BLaER1 treated with 17β-estradiol and CSF1 and Interleukin-3, amounts not matched to agents 10 nM and 100 nM (cell line): ENCODE measurements around the gene TMEFF2.
"Not testable (repeated sequence)": the region's sequence is repeated elsewhere in the genome, so short reads cannot be mapped to it uniquely, and the experiment has no call there.

Source experiments
- H3K27ac ChIP-seq, 11 experiments: shearing (Covaris generic); formaldehyde crosslinking; 2 replicates each; pipeline ENCODE4 v1.8.1; 2022
- H3K27me3 ChIP-seq, 11 experiments: shearing (Covaris generic); formaldehyde crosslinking; 2 replicates each; pipeline ENCODE4 v1.8.1; 2022
- H3K36me3 ChIP-seq, 11 experiments: shearing (Covaris generic); formaldehyde crosslinking; 2 replicates each; pipeline ENCODE4 v1.8.1; 2022
- H3K4me1 ChIP-seq, 10 experiments: shearing (Covaris generic); formaldehyde crosslinking; 2 replicates each; pipeline ENCODE4 v1.8.1; 2022
- H3K4me2 ChIP-seq, 11 experiments: shearing (Covaris generic); formaldehyde crosslinking; 2 replicates each; pipeline ENCODE4 v1.8.1; 2022
- H3K4me3 ChIP-seq, 10 experiments: shearing (Covaris generic); formaldehyde crosslinking; 2 replicates each; pipeline ENCODE4 v1.8.1; 2022
- H3K9ac ChIP-seq, 11 experiments: shearing (Covaris generic); formaldehyde crosslinking; 2 replicates each; pipeline ENCODE4 v1.8.1; 2022
- H3K9me3 ChIP-seq, 11 experiments: shearing (Covaris generic); formaldehyde crosslinking; replicated peaks in 1 of 11; 2 replicates each; pipeline ENCODE4 v1.8.1; 2022
- H4K20me1 ChIP-seq, 11 experiments: shearing (Covaris generic); formaldehyde crosslinking; 2 replicates each; pipeline ENCODE4 v1.8.1; 2022
- Cebpa-rat ChIP-seq, 11 experiments: shearing (Covaris generic); IDR thresholded peaks; 2 replicates each; pipeline ENCODE4 v1.8.1; 2022

The TMEFF2 gene

DNA sequence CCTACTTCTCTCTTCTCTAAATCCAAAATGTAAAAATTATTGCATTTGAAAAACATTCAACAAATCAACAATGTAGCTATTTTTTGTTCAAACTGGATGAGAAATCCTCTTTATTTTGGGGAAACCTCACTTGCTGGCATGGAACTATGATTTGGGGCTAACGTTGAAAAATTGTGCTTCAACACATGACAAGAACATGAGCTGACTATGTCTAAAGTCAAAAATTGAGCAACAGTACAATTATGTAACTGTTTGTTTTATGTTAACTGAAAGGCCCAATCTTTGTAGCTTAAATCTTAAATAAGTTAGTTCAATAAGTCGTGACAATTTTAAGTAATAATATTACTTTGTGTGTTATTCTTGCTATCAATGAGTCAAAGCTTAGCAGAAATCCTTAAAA, 67.3 kb downstream of the TMEFF2 start:
- H3K27ac ChIP-seq = no peak overlapping the region
- H4K20me1 ChIP-seq = no peaks in the 10 kb centered on the region
- no peak for TF ChIP-seq Cebpa-rat (IDR thresholded peaks at IDR 0.05)
- no peak overlapping the region for H3K9ac ChIP-seq
- H3K4me1 ChIP-seq = peaks cover 0 to 7% (median 0%) of the 10 kb centered on the region in 10 experiments; a peak in 4 of 20 replicates
- no peak overlapping the region for H3K4me3 ChIP-seq
- no peaks in the 10 kb centered on the region for H3K27me3 ChIP-seq
- H3K9me3 ChIP-seq = no peaks in the 10 kb centered on the region
- H3K4me2 ChIP-seq = no peak overlapping the region
- H3K36me3 ChIP-seq = no peaks in the 10 kb centered on the region

DNA sequence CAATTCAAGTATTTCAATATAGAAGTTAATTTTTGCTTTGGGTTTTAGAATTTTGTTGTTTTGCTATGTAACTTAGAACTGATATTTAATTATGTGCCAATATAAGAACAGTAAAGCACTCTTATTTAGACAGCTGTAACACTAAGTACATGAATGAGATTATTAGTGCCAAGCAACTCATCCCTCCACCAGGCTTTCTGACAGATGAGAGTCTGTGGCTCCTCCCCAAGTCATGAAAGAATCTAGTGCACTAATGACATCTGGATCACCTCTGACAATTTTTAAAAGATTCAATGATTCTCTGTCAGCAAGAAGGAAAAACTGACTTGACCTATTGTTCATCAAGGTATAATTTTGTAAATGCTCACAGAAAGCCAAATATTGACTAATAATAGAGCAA, 67.8 kb downstream of the TMEFF2 start:
- no peak overlapping the region for H3K27ac ChIP-seq
- H3K36me3 ChIP-seq = no peaks in the 10 kb centered on the region
- peaks cover 0 to 7% (median 0%) of the 10 kb centered on the region in 10 experiments; a peak in 4 of 20 replicates for H3K4me1 ChIP-seq
- no peaks in the 10 kb centered on the region for H3K27me3 ChIP-seq
- no peak for TF ChIP-seq Cebpa-rat (IDR thresholded peaks at IDR 0.05)
- no peak overlapping the region for H3K4me3 ChIP-seq
- no peaks in the 10 kb centered on the region for H4K20me1 ChIP-seq
- no peaks in the 10 kb centered on the region for H3K9me3 ChIP-seq
- no peak overlapping the region for H3K9ac ChIP-seq
- H3K4me2 ChIP-seq = no peak overlapping the region

DNA sequence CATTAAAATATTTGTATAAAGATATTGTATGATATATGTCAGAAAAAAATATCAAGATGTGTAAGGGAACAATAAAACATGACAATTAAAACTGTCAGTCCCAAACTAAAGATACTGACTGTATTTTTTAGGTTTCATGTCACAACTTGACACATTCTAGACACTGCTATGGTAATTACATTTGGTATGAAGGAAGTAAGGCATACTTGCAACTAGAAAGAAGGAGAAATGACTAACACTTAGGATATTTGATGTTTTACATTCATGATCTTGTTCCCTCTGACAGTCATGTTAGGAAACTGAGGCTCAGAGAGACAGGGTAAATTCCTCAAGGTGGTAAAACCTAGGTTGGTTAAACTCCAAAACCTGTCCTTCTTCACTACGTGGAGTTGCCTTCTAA, 68.3 kb downstream of the TMEFF2 start:
- no peak for TF ChIP-seq Cebpa-rat (IDR thresholded peaks at IDR 0.05)
- H3K4me1 ChIP-seq = peaks cover 0 to 7% (median 0%) of the 10 kb centered on the region in 10 experiments; a peak in 4 of 20 replicates
- no peaks in the 10 kb centered on the region for H3K27me3 ChIP-seq
- no peaks in the 10 kb centered on the region for H4K20me1 ChIP-seq
- no peak overlapping the region for H3K4me3 ChIP-seq
- no peaks in the 10 kb centered on the region for H3K36me3 ChIP-seq
- H3K4me2 ChIP-seq = no peak overlapping the region
- H3K27ac ChIP-seq = no peak overlapping the region
- no peak overlapping the region for H3K9ac ChIP-seq
- no peaks in the 10 kb centered on the region for H3K9me3 ChIP-seq

DNA sequence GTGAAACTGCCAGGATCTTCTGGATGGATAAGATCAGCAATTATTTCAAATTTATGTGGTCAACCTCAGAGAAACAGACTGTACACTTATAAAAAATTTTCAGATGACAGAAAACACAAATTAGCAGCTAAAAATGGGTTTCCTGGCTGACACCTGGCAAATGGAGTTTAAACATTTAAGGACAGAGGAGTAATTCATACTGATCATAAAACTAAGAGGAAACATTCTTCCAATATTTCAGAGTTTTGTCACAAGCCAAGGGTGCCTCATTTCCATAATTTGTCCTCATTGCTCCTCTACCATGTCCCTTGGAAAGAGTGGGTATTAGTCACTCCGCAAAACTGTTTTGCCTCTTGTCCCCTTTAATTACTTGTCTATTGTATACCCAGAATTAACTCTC, 70.2 kb downstream of the TMEFF2 start:
- Histone ChIP-seq H3K9ac (no peak overlapping the region), H3K27me3 (no peaks in the 10 kb centered on the region), H3K4me1 (peaks cover 0 to 7% (median 0%) of the 10 kb centered on the region in 10 experiments; a peak in 4 of 20 replicates), H3K4me3 (no peak overlapping the region), H4K20me1 (no peaks in the 10 kb centered on the region), H3K4me2 (no peak overlapping the region), H3K36me3 (no peaks in the 10 kb centered on the region), H3K9me3 (no peaks in the 10 kb centered on the region), H3K27ac (no peak overlapping the region)
- TF ChIP-seq Cebpa-rat (IDR thresholded peaks at IDR 0.05) = no peak

DNA sequence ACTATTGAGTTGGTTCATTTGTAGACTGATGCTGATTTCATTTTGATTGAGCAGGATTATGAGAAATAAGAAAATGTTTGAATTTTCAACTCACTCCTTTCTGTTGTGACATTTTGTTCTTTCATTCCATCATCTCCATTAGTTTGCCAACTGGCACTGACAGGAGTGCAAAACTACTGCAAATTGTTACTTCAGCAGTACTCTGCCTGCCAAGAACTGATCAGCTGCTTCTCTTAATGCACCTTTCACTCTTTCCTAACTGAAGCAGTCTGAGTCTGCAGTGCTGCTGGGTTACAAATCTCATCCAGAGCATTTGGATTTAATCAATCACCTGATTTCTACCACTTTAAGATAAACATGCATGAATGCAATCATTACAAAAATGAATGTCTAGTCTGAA, 70.9 kb downstream of the TMEFF2 start:
- no peaks in the 10 kb centered on the region for H3K27me3 ChIP-seq
- TF ChIP-seq Cebpa-rat (IDR thresholded peaks at IDR 0.05) = no peak

GRCh38 chr2:192122946-192123345, 71.8 kb downstream of the TMEFF2 start:
- peaks cover 0 to 3% (median 0%) of the 10 kb centered on the region in 11 experiments; a peak in 2 of 22 replicates for H3K9me3 ChIP-seq
- H3K9ac ChIP-seq = no peak overlapping the region
- no peak for TF ChIP-seq Cebpa-rat (IDR thresholded peaks at IDR 0.05)

More for the DNA sequence above, 70.9 kb downstream of the TMEFF2 start:
- Histone ChIP-seq H3K27ac (no peak overlapping the region), H3K4me3 (no peak overlapping the region), H4K20me1 (no peaks in the 10 kb centered on the region), H3K9me3 (no peaks in the 10 kb centered on the region), H3K4me2 (no peak overlapping the region), H3K4me1 (peaks cover 0 to 5% (median 0%) of the 10 kb centered on the region in 10 experiments; a peak in 4 of 20 replicates), H3K9ac (no peak overlapping the region), H3K36me3 (no peaks in the 10 kb centered on the region)

GRCh38 chr2:192122141-192122540, 72.6 kb downstream of the TMEFF2 start:
- H3K27ac ChIP-seq = no peak overlapping the region
- no peak for TF ChIP-seq Cebpa-rat (IDR thresholded peaks at IDR 0.05)
- no peak overlapping the region for H3K4me2 ChIP-seq
- H3K9me3 ChIP-seq = peaks cover 0 to 10% (median 5%) of the 10 kb centered on the region in 11 experiments; a peak in 14 of 22 replicates
- no peaks in the 10 kb centered on the region for H3K4me1 ChIP-seq
- no peaks in the 10 kb centered on the region for H4K20me1 ChIP-seq
- no peak overlapping the region for H3K9ac ChIP-seq
- H3K27me3 ChIP-seq = no peaks in the 10 kb centered on the region
- H3K4me3 ChIP-seq = no peak overlapping the region
- no peaks in the 10 kb centered on the region for H3K36me3 ChIP-seq

More at GRCh38 chr2:192122946-192123345, 71.8 kb downstream of the TMEFF2 start:
- Histone ChIP-seq H3K36me3 (no peaks in the 10 kb centered on the region), H3K4me3 (no peak overlapping the region), H3K27ac (no peak overlapping the region), H4K20me1 (no peaks in the 10 kb centered on the region), H3K4me2 (no peak overlapping the region), H3K27me3 (no peaks in the 10 kb centered on the region), H3K4me1 (no peaks in the 10 kb centered on the region)

GRCh38 chr2:192119536-192119935, 75.2 kb downstream of the TMEFF2 start:
- no peak for TF ChIP-seq Cebpa-rat (IDR thresholded peaks at IDR 0.05)
- Histone ChIP-seq H3K27ac (no peak overlapping the region), H3K4me1 (no peaks in the 10 kb centered on the region), H3K4me2 (no peak overlapping the region), H3K9me3 (peaks cover 0 to 10% (median 5%) of the 10 kb centered on the region in 11 experiments; a peak in 15 of 22 replicates), H3K36me3 (no peaks in the 10 kb centered on the region), H3K9ac (no peak overlapping the region), H3K4me3 (no peak overlapping the region), H4K20me1 (no peaks in the 10 kb centered on the region), H3K27me3 (no peaks in the 10 kb centered on the region)

GRCh38 chr2:192117705-192118104, 77.0 kb downstream of the TMEFF2 start:
- TF ChIP-seq Cebpa-rat (IDR thresholded peaks at IDR 0.05) = no peak
- H3K36me3 ChIP-seq = no peaks in the 10 kb centered on the region

GRCh38 chr2:192111536-192111935, 83.2 kb downstream of the TMEFF2 start:
- not testable (repeated sequence) for H3K4me2 ChIP-seq, H3K4me3 ChIP-seq, H3K9ac ChIP-seq, H3K27ac ChIP-seq, H3K9me3 ChIP-seq, H3K36me3 ChIP-seq, H3K4me1 ChIP-seq, H4K20me1 ChIP-seq, H3K27me3 ChIP-seq

More at GRCh38 chr2:192117705-192118104, 77.0 kb downstream of the TMEFF2 start:
- Histone ChIP-seq H3K4me2 (no peak overlapping the region), H3K27me3 (no peaks in the 10 kb centered on the region), H4K20me1 (no peaks in the 10 kb centered on the region), H3K4me1 (no peaks in the 10 kb centered on the region), H3K9ac (no peak overlapping the region), H3K9me3 (peaks cover 0 to 10% (median 5%) of the 10 kb centered on the region in 11 experiments; a peak in 15 of 22 replicates), H3K27ac (no peak overlapping the region), H3K4me3 (no peak overlapping the region)
